Occipital lobe (tissue), 2 donors: ENCODE results near the gene ZBED4. TPM values are rescaled to one million over a fixed set of nuclear protein-coding genes. Genes with fewer than 3 reads are reported as not detected.
A peak's percentile ranks its signal among the peaks of the same experiment; 100 is the strongest.

Experiments
- DNase-seq: peaks from one replicate; lab custom pipeline; 2025; lab: John Stamatoyannopoulos, UW
- total RNA-seq: library from RNA; depleted of rRNA; stranded (reverse); fragments of >200 nt; gene quantifications from one replicate; pipeline ENCODE4 v1.2.3, GENCODE V29; 2014

Gene ZBED4
- total RNA-seq, 1 donor from 2014 or later = 24.2 TPM

DNA sequence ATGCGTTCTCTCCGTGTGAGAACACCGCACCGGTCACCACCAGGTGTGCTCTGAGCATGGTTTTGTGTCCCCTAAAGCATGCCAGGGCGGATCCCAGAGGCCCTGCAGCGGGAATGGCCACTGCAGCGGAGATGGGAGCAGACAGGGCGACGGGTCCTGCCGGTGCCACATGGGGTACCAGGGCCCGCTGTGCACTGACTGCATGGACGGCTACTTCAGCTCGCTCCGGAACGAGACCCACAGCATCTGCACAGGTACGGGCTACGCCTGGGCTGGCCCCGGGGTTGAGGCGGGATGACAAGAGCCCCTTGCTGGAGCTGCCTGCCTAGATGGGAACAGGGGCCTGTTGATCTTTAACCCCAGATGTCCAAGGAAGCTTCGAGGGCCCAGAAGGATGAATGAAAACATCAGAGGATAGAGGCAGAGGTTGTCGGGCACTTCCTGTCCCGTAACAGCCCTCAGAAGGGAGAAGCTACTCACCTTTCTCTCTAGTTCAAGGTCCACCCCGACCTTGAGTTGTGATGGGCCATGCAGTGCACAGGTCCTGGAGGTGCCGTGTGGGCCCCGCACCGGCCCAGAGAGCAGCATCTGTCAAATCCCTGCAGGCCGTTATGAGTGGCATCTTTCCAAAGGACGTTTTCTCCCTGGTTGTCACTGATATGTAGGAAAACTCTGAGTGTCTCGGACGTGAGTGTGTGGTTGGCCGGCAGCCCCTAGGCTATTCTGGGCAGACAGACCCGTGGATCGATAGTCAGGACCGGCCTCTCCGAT lies 68.0 kb downstream of the ZBED4 start:
- DNase-seq = no peak

DNA sequence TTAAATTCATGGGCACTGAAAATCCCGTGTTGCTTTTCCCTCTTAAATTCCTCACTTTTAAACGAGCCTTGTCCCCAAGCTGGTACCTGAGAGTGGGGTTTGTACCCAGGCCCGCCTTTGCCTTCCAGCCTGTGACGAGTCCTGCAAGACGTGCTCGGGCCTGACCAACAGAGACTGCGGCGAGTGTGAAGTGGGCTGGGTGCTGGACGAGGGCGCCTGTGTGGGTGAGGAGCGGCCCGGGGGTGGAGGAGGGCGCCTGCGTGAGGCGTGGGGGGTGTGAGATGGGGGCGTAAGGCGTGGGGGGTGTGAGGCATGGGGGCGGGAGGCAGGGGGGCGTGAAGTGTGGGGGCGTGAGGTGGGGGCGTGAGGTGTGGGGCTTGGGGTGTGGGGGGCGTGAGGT lies 68.8 kb downstream of the ZBED4 start:
- no peak for DNase-seq

DNA sequence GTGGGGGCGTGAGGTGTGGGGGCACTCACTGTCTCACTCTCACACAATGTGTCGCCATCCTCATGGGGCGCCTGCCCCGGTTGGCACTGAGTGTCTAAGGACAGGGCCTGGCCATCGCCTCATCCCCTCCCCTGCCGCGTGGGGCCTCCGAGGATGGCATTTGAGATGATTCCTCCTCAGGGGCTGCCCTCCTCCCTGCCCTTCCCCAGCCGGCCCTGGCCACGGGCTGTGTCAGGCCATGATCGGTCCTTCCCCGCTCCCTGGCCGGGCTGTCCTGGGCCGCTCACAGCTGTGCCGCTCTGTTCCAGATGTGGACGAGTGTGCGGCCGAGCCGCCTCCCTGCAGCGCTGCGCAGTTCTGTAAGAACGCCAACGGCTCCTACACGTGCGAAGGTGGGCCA lies 69.3 kb downstream of the ZBED4 start:
- no peak for DNase-seq

DNA sequence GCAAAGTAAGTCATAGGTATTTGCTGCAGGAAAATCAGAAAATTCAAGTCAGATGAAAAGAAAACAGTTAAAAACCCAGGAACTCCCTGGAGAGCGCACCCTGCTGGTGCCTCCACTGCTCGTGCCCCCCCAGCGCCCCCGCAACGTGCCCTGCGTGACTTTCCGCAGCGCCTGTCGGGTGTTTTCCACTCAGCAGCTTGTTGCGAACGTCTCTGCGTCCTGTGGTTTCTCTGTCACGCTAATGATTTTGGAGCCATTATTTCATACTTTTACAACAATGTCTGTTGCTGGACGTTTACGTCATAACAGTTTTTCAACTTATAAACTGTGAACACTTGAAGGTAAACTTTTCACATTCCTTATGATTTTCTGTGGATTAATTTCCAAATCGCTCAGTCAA lies 69.8 kb downstream of the ZBED4 start:
- DNase-seq = no peak

DNA sequence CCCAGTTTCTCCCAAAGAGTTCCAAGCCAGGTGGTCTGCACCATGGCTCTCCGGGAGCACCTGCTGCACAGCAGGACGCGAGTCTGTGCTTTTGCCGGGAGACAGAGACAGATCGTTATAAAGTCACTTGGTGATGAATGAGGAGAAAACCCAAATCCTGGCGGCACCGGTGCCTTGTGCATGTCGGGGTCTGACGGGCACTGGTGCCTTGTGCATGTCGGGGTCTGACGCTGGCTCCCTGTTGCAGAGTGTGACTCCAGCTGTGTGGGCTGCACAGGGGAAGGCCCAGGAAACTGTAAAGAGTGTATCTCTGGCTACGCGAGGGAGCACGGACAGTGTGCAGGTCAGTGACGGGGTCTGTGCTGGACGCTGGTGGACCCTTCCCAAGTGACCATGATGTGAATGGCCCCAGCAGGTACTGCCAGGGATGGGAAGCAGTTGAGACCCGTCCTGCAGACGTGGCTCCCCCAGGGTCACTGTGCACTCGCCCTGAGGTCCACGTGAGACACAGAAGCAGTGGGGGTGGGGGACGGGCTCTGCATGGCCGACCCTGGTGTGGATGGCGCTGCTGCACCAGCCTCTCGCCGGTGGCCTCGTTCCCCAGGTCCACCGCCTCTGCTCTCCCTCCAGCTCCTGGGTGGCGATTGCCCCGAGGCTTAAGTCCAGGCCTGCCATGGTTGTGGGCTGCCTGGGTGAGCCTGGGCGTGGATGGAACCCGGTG lies 70.6 kb downstream of the ZBED4 start:
- no peak for DNase-seq

DNA sequence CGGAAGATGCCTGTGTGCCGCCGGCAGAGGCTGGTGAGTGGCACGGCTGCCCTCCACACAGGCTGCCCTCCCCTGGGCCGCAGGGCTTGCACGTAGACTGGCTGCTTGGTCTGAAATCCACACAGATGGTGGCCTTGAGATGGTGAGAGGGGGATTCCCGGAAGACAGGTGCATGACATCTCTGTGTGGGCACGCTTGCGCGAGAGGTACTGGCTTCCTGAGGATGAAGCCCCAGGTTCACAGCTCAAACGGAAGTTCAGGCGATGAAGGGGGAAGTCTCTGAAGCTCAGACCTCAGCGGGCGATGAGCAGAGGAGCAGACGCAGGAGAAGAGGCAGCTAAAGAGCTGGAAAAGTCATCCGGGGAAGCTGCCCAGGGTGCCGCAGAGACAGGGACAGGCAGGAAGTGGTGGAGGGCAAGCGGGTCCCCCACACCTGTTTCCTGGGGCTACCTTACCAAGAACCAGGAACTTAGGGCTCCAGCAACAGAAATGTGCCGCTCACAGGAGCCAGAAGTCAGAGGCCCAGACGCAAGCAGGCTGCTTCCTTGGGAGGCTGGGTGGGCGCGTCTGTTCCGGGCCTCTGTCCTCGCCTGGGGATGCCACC lies 72.0 kb downstream of the ZBED4 start:
- no peak for DNase-seq

DNA sequence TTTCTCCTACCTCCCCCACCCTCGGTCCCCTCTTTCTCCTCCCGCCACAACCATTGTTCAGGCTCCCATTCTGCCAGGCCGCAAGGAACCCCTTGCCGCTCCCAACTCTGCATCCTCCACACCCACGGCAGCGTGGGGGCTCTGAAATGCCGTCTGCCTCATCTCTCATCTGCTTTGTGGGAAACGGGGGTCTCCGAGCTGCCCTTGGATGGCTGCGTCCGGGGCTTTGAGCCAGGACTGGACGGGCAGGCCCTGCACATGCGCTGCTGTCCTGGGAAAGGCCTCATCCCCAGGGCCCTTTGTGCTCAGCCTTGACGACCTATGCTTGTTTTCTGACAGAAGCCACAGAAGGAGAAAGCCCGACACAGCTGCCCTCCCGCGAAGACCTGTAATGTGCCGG lies 73.3 kb downstream of the ZBED4 start:
- no peak for DNase-seq

DNA sequence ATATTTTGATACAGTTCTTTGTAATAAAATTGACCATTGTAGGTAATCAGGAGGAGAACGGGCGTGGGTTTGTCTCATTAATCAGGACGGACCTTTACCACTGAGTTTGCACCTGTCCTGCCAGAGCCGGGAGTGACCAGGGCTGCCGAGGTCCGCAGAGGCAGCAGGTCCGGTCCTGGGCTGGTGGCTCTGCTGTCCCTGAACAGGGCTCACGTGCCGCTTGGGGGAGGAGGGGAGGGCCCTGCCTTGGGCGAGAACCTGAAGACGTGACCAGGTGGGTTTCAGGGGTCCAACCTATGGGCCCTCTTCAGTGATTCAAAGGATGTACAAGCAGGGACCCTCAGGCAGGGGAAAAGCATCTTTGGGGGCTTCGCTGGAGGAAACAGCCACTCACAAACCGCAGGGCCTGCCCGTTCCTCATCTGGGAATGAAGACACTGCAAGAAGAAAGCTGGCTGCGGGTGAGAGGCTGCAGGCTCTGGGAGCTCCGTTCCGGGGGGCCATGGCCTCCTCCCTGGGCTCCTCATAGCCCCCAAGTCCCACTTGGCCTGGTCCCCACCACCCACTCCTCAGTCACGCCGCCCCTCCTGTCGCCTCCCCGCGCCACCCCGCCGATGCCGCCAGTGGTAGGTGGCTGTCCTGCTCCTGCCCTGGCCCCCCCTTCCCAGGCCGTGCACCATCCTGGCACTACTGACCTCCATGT lies 74.0 kb downstream of the ZBED4 start:
- no peak for DNase-seq

DNA sequence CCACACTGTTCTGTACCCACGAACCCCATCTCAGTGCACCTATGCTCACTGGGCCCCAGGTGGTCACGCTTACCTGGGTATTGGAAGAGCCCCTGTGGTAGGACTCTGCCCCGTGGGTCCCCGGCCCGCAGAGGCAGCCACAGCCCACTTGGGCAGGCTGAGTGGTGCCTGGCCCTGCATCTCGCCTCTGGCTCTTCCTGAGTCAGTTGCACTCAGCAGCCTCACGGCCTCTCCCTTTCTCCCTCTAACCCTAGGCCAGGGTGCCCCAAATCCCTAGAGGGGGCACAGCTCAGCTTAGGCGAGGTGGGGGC lies 74.5 kb downstream of the ZBED4 start:
- DNase-seq = no peak

DNA sequence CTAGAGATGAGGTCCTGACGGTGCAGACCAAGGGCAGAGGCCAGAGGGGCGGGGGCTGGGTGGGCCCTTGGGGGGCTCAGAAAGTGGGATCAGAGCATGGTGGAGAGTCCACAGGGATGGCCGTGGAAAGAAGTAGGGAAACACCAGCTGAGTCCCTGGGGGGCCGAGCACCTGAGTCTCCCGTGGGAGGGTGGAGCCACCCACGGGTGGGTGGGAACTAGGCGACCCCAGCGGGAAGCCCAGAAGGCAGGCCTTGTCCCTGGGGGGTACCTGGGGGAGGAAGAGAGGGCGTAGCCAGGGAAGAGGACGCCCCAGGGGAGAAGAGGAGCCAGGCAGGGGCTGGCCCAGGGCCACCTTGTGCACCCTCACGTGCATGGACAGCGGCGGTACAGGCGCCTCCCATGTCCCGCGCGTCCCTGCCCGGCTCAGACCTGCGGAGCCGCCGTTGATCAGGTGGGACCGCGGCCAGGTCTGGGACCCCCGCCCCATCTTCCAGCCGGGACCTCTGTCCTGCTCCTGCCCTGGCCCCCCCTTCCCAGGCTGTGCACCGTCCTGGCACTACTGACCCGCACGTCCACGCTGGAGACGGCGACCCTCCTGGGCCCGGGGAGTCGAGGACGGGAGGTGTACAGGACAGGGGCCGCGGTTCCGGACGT lies 75.0 kb downstream of the ZBED4 start:
- DNase-seq = no peak

DNA sequence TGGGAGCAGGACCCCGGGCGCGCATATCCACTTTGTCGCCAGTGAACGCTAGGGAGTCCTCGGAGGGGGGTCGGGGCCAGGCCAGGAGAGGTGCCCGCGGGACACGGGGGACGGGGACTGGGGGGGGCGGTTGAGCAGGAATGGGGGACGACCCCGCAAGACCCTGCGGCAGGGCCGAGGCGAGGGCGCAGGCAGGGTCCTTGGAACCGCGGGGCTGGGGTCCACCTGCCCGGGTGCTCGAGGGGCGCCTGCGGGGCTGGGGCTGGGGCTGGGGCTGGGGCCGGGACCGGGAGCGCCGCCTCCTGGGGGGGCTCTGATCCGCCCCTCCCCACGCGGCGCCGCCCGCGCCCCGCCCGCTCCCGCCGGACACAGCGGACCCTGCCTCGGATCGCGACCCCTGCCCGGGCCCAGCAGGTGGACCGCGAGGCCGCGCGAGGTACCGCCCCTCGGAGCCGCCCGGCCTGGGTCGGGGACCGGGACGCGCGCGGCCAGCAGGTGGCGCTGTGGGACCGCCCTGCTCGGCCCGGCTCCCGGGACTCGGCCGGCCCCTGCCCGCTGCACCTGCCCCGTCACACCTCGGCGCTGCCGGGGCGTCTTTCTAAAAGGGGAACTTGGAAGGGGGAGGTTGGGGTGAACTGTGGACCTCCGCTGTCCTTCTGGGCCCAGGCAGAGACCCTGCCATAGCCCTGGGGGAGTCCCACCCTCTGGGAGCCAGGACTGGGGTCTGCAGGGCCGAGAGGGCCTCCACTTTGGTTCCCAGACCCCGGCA lies 75.8 kb downstream of the ZBED4 start:
- no peak for DNase-seq

DNA sequence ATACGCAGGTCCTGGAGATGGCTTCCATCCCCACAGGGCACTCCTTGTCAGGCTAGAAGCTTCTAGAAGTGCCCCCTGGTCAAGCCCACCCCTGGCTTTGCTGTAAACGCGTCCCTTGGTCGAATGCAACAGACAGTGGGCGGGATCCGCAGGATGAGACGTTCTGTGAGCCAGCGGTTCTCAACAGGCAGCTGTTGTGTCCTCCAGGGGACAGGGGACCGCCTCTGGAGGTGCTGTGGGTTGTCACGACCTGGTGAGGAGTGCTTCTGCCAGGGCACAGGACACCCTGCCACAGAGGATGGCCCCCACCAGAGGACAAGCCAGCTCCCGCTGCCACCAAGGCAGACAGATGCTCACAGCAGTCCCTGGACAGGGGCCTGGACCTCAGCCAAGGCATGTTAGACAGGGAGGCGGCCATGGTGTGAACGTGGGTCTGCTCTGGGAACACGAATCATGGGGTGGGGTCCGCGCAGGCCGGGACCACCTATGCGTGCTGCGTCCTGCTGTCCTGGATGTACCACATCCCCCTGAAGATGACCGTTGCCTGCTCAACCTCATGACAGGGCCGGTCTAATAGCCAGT lies 76.4 kb downstream of the ZBED4 start:
- no peak for DNase-seq

DNA sequence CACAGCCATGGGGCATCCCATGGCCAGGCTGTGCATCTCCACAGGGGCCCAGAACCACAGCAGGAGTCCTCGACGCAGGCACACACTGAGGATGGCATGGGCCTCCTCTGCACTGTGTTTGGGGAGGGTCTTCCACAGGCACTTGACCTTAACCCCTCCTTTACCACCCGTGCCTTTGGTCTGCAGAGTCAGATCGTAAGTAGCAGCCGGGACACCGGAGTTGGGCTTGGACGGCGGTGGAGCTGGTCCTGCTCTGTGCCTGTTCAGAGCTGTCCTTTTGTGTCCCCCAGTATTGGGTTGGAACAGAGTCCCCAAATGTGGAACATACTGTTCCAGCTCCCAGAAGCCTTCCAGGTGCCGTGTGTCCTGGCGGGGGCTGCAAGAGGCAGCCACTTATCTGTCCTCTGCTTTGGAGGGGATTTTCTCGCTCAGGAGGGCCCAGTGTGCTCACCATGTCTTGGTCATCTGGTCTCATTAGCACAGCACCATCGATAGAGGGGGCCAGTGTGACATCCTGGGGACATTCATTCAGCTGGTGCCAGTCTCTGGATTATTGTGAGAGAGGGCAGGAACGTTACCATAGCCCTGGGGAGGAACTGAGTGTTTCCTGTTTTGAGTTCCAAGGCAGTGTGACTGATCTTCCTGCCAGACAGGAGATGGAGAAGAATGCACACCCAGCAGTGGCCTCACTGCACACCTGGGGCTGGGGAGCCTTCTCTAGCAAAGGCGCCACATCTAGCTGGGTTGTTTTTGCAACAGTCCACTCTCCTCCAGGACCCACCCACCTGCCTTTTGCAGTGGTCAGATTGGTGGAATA lies 77.2 kb downstream of the ZBED4 start:
- DNase-seq = peak; percentile 60

DNA sequence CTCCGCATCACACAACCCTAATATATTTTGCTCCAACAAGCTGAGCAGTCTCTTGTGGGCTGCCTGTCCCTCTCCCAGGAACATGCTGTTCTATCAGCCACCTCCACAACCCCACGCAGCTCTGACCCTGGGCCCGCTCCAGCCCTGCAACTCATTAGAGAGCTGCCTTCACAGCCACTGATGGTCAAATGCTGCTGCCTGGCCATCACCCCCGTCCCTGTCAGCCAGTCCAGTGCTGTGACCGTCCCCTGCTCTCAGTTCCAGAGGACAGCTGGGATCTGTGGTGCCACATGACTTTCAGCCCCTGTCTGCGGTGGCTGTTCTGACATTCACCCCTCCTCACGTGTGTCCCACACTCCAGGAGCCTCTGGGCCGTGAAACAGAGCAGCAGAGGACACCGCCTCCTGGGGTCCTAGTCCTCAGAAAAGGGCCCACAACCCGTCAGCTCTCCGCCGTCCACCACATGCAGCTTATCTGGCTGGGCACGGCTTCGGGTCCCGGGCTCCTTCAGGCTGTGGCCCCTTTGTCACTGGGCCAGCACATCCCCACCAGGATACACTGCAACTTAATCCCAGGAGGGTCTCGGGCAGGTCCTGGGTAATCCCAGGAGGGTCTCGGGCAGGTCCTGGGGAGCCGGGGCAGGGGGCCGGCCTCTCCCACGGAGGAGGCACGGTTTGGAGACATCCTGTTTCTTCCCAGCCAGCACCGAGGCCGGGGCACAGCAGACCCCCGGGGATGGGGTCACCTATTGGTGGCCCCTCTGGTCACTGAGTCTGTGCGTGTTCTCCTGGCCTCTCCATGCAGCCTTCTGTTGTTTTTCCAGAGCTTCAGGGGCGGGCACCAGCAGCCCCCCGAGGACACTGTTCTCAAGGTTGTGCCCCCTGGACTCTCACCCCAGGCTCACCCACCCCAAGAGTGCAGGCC lies 79.9 kb downstream of the ZBED4 start:
- peak; percentile 39 for DNase-seq

DNA sequence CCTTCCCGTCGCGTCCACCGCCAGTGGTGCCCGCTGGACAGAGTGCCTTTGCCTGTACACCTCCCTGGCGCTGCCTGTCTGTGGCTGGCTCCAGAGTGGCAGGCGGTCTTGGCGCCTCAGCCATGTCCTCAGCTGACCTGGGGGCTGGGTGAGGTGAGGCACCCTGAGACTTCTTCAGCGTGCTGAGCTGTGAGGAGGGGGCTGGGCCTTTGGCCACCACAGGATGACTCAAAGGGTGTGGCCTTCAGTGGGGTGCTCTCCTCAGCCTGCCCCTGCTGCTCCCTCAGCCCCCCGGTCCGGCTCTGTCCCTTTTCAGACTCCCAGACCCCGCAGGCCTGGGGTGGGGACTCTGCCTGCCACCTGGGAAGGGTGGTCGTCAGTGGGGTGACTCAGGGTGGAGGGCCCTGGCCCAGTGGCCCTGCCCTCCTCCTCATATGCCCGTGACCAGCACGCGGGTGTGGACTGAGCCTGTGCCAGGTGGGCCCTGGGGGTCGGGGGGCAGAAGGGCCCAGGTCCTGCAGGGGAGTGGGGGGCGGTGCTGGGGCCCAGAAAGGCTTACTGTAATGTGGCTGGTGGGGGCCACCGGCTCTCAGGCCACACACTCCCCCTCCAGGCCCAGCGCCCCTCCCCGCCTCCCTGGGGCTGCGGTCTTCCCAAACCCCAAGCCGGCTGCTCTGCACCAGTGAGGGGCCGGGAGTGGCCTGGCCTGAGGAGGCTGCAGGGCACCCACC lies 80.7 kb downstream of the ZBED4 start:
- DNase-seq = no peak

DNA sequence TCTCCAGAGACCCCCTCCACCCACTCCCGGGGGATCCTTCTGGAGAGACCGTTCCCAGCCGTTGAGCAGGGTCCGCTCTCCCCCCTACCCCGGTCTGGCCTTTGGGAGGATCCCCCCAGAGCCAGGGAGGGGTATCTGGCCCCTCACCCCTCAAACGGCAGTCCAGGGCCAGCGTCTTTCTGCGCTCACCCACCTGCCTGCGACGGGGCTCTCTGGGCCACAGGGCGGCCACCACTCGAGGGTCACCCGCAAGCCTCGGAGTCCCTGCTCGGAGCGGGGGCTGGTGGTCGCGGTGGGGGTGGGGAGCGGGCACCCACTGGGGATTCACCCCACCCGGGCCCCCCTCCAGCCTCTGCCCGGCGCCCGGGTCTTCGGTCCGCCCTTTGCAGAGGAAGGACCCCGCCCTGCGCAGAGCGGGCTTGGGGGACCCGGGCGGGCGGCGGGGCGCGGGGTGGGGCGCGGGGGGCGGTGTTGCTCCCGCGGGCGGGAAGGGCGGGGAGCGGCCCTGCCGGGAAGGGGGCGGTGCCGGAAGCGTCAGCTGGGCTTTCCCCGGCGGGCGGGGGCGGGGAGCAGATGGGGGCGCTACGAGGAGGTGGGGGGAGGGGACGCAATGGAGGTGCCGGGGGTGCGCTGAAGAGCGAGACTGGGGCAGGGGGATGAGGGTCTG lies 81.4 kb downstream of the ZBED4 start:
- DNase-seq = no peak

DNA sequence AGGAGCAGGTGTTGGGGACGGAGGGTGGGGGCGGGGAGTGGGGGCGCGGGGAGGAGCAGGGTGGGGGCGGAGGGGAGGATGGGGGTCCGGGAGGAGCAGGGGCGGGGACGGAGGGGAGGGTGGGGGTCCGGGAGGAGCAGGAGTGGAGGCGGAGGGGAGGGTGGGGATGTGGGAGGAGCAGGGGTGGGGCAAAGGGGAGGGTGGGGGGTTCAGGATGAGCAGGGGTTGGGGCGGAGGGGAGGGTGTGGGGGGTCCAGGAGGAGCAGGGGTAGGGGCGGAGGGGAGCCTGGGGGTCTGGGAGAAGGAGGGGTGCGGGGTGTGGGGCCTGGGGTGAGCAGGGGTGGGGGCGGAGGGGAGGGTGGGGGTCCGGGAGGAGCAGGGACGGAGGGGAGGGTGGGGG lies 81.9 kb downstream of the ZBED4 start:
- no peak for DNase-seq
